ACC112 (cell line): Measurements from ENCODE around the gene TBC1D22A.

Source experiments
- H2AFZ ChIP-seq: fragments of 200-600 bp; sonication (generic); one replicate; pipeline ENCODE4 v1.6.0; 2017; ENCODE audit warnings: antibody characterized with exemption, low read length; ENCODE audit not compliant: unreplicated experiment
- H3K27ac ChIP-seq: fragments of 200-600 bp; sonication (generic); 2 replicates; pipeline ENCODE4 v1.5.1; 2014; ENCODE audit warnings: low read depth, mild to moderate bottlenecking, antibody characterized with exemption, low read length, moderate library complexity
- H3K27me3 ChIP-seq: fragments of 200-600 bp; sonication (generic); 2 replicates; pipeline ENCODE4 v1.6.1; 2014; ENCODE audit warnings: mild to moderate bottlenecking, antibody characterized with exemption, low read length, moderate library complexity, mixed read lengths; ENCODE audit not compliant: insufficient read depth
- H3K36me3 ChIP-seq: fragments of 200-600 bp; sonication (generic); 2 replicates; pipeline ENCODE4 v1.6.1; 2016; ENCODE audit warnings: mild to moderate bottlenecking, antibody characterized with exemption, low read length, moderate library complexity, mixed read lengths; ENCODE audit not compliant: insufficient read depth
- H3K4me1 ChIP-seq: fragments of 200-600 bp; sonication (generic); one replicate; pipeline ENCODE4 v1.6.1; 2016; ENCODE audit warnings: low read length, mixed read lengths; ENCODE audit not compliant: insufficient read depth, unreplicated experiment, control insufficient read depth
- H3K4me3 ChIP-seq: fragments of 200-600 bp; sonication (generic); 2 replicates; pipeline ENCODE4 v1.5.1; 2014; ENCODE audit warnings: mild to moderate bottlenecking, low read depth, low read length
- H3K79me2 ChIP-seq: fragments of 200-600 bp; sonication (generic); one replicate; pipeline ENCODE4 v1.6.0; 2016; ENCODE audit warnings: low read length; ENCODE audit not compliant: control insufficient read depth, unreplicated experiment, insufficient read depth

TBC1D22A gene

GRCh38 chr22:47187176-47187957, 424.9 kb downstream of the TBC1D22A start:
- Histone ChIP-seq H3K4me1 (no peaks in the 10 kb centered on the region), H3K4me3 (no peak overlapping the region), H3K79me2 (no peaks in the 10 kb centered on the region), H3K27me3 (no peaks in the 10 kb centered on the region), H3K27ac (no peak overlapping the region), H2AFZ (no peak overlapping the region), H3K36me3 (no peaks in the 10 kb centered on the region)

GRCh38 chr22:47188261-47189055, 426.0 kb downstream of the TBC1D22A start:
- no peaks in the 10 kb centered on the region for H3K4me1 ChIP-seq
- H3K27me3 ChIP-seq, result no peaks in the 10 kb centered on the region
- no peak overlapping the region for H3K27ac ChIP-seq

GRCh38 chr22:47189056-47189916, 426.8 kb downstream of the TBC1D22A start:
- H3K36me3 ChIP-seq, result no peaks in the 10 kb centered on the region
- H2AFZ ChIP-seq, result no peak overlapping the region
- no peaks in the 10 kb centered on the region for H3K27me3 ChIP-seq
- H3K27ac ChIP-seq, result no peak overlapping the region
- H3K79me2 ChIP-seq, result no peaks in the 10 kb centered on the region
- H3K4me1 ChIP-seq, result no peaks in the 10 kb centered on the region
- H3K4me3 ChIP-seq, result no peak overlapping the region

More at GRCh38 chr22:47188261-47189055, 426.0 kb downstream of the TBC1D22A start:
- H2AFZ ChIP-seq, result no peak overlapping the region
- H3K4me3 ChIP-seq, result no peak overlapping the region
- no peaks in the 10 kb centered on the region for H3K79me2 ChIP-seq
- no peaks in the 10 kb centered on the region for H3K36me3 ChIP-seq

- Histone ChIP-seq H2AFZ (no peak overlapping the region), H3K79me2 (no peaks in the 10 kb centered on the region), H3K4me3 (no peak overlapping the region), H3K27ac (no peak overlapping the region), H3K36me3 (no peaks in the 10 kb centered on the region), H3K4me1 (no peaks in the 10 kb centered on the region), H3K27me3 (no peaks in the 10 kb centered on the region)
Measured at GRCh38 chr22:47190276-47190956, 428.0 kb downstream of the TBC1D22A start.

- Histone ChIP-seq H2AFZ (no peak overlapping the region), H3K27me3 (no peaks in the 10 kb centered on the region), H3K4me1 (no peaks in the 10 kb centered on the region), H3K4me3 (no peak overlapping the region), H3K79me2 (no peaks in the 10 kb centered on the region), H3K27ac (no peak overlapping the region), H3K36me3 (no peaks in the 10 kb centered on the region)
Measured at GRCh38 chr22:47190957-47191670, 428.7 kb downstream of the TBC1D22A start.

- no peaks in the 10 kb centered on the region for H3K79me2 ChIP-seq
- no peak overlapping the region for H3K27ac ChIP-seq
- no peaks in the 10 kb centered on the region for H3K27me3 ChIP-seq
- H2AFZ ChIP-seq, result no peak overlapping the region
- no peaks in the 10 kb centered on the region for H3K4me1 ChIP-seq
- no peak overlapping the region for H3K4me3 ChIP-seq
- H3K36me3 ChIP-seq, result no peaks in the 10 kb centered on the region
Measured at GRCh38 chr22:47191671-47192650, 429.5 kb downstream of the TBC1D22A start.

GRCh38 chr22:47192651-47193437, 430.4 kb downstream of the TBC1D22A start:
- Histone ChIP-seq H3K4me3 (no peak overlapping the region), H3K36me3 (no peaks in the 10 kb centered on the region)

GRCh38 chr22:47193606-47194329, 431.3 kb downstream of the TBC1D22A start:
- H3K79me2 ChIP-seq, result no peaks in the 10 kb centered on the region

More at GRCh38 chr22:47192651-47193437, 430.4 kb downstream of the TBC1D22A start:
- Histone ChIP-seq H2AFZ (no peak overlapping the region), H3K27me3 (no peaks in the 10 kb centered on the region), H3K27ac (no peak overlapping the region), H3K79me2 (no peaks in the 10 kb centered on the region), H3K4me1 (no peaks in the 10 kb centered on the region)

More at GRCh38 chr22:47193606-47194329, 431.3 kb downstream of the TBC1D22A start:
- no peaks in the 10 kb centered on the region for H3K27me3 ChIP-seq
- no peaks in the 10 kb centered on the region for H3K4me1 ChIP-seq
- no peak overlapping the region for H2AFZ ChIP-seq
- H3K27ac ChIP-seq, result no peak overlapping the region
- no peaks in the 10 kb centered on the region for H3K36me3 ChIP-seq
- H3K4me3 ChIP-seq, result no peak overlapping the region
